DOHH2 (cell line): ENCODE measurements around the gene CAPN11.

Experiments used
- H3F3A ChIP-seq: fragments of 200-600 bp; sonication (generic), shearing (Covaris generic); 2 replicates; pipeline ENCODE4 v1.6.0; 2016; ENCODE audit warnings: antibody characterized with exemption, mild to moderate bottlenecking; ENCODE audit not compliant: control insufficient read depth, insufficient read depth
- H3K27ac ChIP-seq: fragments of 200-600 bp; sonication (generic); 2 replicates; pipeline ENCODE4 v1.5.1; 2014; ENCODE audit warnings: low read depth, mild to moderate bottlenecking, low read length, moderate library complexity
- H3K27me3 ChIP-seq: fragments of 200-600 bp; sonication (generic); 2 replicates; pipeline ENCODE4 v1.6.1; 2014; ENCODE audit warnings: mild to moderate bottlenecking, low read length, mixed read lengths; ENCODE audit not compliant: control insufficient read depth
- H3K36me3 ChIP-seq: fragments of 200-600 bp; sonication (generic); 2 replicates; pipeline ENCODE4 v1.6.1; 2014; ENCODE audit warnings: mild to moderate bottlenecking, low read length, moderate library complexity, mixed read lengths; ENCODE audit not compliant: control insufficient read depth
- H3K4me1 ChIP-seq: fragments of 200-600 bp; sonication (generic); 2 replicates; pipeline ENCODE4 v1.6.1; 2014; ENCODE audit warnings: mild to moderate bottlenecking, low read length, mixed read lengths; ENCODE audit not compliant: control insufficient read depth
- H3K4me2 ChIP-seq: fragments of 200-600 bp; sonication (generic); 2 replicates; pipeline ENCODE4 v1.6.0; 2014; ENCODE audit warnings: mild to moderate bottlenecking, low read length, moderate library complexity
- H3K4me3 ChIP-seq: fragments of 200-600 bp; sonication (generic); 2 replicates; pipeline ENCODE4 v1.5.1; 2014; ENCODE audit warnings: mild to moderate bottlenecking, low read length, mixed read lengths
- H3K79me2 ChIP-seq: fragments of 200-600 bp; sonication (generic); 2 replicates; pipeline ENCODE4 v1.6.1; 2014; ENCODE audit warnings: mild to moderate bottlenecking, low read length, mixed read lengths; ENCODE audit not compliant: control insufficient read depth
- H3K9me2 ChIP-seq: fragments of 200-600 bp; sonication (generic); replicated peaks from 2 replicates; pipeline ENCODE4 v1.6.1; 2014; ENCODE audit warnings: mild to moderate bottlenecking, low read length, mixed read lengths; ENCODE audit not compliant: control insufficient read depth
- H3K9me3 ChIP-seq: fragments of 200-600 bp; sonication (generic); 2 replicates; pipeline ENCODE4 v1.6.1; 2014; ENCODE audit warnings: antibody characterized with exemption, low read length, mixed read lengths; ENCODE audit not compliant: control insufficient read depth, insufficient read depth
- H4K20me1 ChIP-seq: fragments of 200-600 bp; sonication (generic); 2 replicates; pipeline ENCODE4 v1.6.0; 2014; ENCODE audit warnings: low read depth, mild to moderate bottlenecking, antibody characterized with exemption, low read length, moderate library complexity; ENCODE audit not compliant: control insufficient read depth, insufficient read depth
- EZH2phosphoT487 ChIP-seq: fragments of 200-600 bp; sonication (generic); IDR thresholded peaks from 2 replicates; pipeline ENCODE4 v1.6.1; 2017; ENCODE audit warnings: borderline replicate concordance, mild to moderate bottlenecking, antibody characterized with exemption, low read length, moderate library complexity, mixed read lengths
- TF ChIP-seq, protein P1 (sequence below): fragments of 200-600 bp; sonication (generic); IDR thresholded peaks from one replicate; pipeline ENCODE4 v1.5.1; 2014; ENCODE audit warnings: antibody characterized with exemption, mild to moderate bottlenecking, low read depth, low read length; ENCODE audit not compliant: poor library complexity, severe bottlenecking

CAPN11 gene

DNA sequence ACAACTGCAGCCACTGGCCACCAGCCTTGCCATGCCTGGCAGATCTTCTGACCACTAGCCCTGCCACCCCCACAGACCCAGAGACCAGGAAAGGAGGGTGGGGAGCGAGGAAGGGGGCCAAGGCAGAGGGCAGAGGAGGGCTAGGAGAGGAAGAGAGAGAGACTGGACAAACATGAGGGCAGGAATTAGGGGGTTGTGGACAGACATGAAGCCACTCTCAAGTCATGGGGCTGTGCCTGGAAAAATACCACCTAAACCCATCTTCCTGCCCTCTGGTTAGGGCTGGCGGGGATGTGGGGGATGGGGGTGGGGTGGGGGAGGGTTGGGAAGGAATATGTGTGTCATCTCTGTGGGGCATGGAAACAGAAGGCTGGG, 63.3 kb downstream of the CAPN11 start:
- TF ChIP-seq, protein P1, sequence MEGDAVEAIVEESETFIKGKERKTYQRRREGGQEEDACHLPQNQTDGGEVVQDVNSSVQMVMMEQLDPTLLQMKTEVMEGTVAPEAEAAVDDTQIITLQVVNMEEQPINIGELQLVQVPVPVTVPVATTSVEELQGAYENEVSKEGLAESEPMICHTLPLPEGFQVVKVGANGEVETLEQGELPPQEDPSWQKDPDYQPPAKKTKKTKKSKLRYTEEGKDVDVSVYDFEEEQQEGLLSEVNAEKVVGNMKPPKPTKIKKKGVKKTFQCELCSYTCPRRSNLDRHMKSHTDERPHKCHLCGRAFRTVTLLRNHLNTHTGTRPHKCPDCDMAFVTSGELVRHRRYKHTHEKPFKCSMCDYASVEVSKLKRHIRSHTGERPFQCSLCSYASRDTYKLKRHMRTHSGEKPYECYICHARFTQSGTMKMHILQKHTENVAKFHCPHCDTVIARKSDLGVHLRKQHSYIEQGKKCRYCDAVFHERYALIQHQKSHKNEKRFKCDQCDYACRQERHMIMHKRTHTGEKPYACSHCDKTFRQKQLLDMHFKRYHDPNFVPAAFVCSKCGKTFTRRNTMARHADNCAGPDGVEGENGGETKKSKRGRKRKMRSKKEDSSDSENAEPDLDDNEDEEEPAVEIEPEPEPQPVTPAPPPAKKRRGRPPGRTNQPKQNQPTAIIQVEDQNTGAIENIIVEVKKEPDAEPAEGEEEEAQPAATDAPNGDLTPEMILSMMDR, result no peak
- TF ChIP-seq EZH2phosphoT487, result no peak

DNA sequence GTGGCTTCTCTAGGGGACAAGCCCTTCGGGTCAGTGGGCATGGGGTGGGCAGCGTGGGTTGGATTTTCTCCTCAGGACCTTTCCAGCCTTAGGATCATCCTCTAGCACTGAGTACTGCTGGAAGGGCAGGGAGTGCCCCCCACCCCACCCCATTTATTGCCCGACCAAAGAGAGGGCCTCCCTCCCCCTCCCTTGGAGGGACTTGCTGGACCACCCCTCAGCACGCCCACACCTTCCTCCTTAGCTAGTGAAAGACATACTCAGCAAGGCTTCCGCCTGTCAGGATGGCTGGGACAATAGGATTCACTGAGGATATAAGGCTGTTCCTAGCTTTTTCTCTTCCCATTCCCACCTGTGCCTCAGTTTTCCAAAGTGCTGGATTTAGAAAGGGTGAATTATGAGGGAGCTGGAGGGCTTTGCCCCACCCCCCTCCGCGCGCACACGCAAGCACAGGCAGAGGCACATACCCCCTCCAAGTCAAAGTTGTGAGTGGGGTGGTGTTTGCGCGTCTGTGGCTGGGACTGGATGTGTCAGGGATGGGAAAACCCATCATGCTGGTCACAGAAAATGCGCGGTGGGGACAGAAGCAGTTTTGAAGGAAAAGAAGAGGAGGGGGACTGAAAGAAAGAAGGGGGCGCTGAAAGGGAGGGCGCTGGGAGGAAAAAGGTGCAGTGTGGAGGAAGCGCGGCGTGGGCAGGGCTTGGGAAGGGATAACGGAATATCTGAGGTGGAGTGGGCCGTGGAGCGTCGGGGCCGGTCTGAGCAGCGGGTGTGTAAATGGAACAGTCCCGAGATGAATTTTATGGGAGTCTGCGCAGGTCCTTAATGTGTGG, 64.1 kb downstream of the CAPN11 start:
- Histone ChIP-seq H3K9me2 (no peaks in the 10 kb centered on the region), H3K79me2 (peaks cover 41% of the 10 kb centered on the region), H3K4me3 (peak overlapping the region; percentile 87), H4K20me1 (peaks cover 12% of the 10 kb centered on the region; the same call in 1 of the 2 replicates), H3K4me2 (peak overlapping the region; percentile 96), H3K9me3 (no peaks in the 10 kb centered on the region), H3K27ac (peak overlapping the region; percentile 11; the same call in 1 of the 2 replicates), H3F3A (peaks cover 22% of the 10 kb centered on the region), H3K36me3 (peaks cover 27% of the 10 kb centered on the region), H3K27me3 (no peaks in the 10 kb centered on the region), H3K4me1 (peaks cover 73% of the 10 kb centered on the region)
- TF ChIP-seq EZH2phosphoT487, result no peak
- TF ChIP-seq, protein P1, result no peak

More for the DNA sequence above, 63.3 kb downstream of the CAPN11 start:
- Histone ChIP-seq H3K4me1 (peaks cover 79% of the 10 kb centered on the region), H3K36me3 (peaks cover 20% of the 10 kb centered on the region), H3K27me3 (no peaks in the 10 kb centered on the region), H3K9me3 (no peaks in the 10 kb centered on the region), H3F3A (peaks cover 22% of the 10 kb centered on the region), H4K20me1 (peaks cover 12% of the 10 kb centered on the region; the same call in 1 of the 2 replicates), H3K79me2 (peaks cover 34% of the 10 kb centered on the region), H3K4me2 (peak overlapping the region; percentile 19), H3K9me2 (no peaks in the 10 kb centered on the region), H3K27ac (no peak overlapping the region), H3K4me3 (no peak overlapping the region)

DNA sequence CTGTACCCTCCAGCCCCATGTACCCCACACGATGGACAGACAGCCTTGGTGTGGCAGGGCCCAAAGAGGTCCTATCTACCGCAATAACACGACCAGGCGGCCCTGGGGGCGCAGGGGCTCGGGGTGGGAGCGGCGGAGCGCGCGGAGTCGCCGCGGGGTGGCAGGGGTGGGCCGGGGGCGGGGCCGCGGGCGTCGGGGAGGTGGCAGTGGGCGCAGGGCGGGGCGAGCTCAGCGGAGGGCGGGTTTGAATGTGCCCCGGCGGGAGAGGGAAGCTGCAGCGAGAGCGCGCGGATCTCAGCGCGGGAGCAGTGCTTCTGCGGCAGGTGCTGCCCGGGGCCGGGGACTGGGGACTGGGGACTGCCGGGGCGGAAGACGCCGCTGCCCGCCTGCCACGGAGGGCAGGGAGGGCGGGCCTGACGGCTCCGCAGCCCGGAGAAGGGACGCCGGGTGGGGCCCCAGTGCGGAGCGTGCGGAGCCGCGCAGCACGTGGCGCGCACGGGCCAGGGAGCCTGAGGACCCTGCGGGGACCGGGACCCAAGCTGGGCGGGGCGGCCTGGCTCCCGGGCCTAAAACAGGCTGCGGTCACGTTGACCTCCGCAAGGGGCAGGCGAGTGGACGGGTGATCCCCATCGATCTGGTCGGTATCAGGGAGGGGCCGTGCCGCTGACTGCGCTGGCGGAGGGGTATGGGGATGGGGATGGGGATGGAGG, 64.9 kb downstream of the CAPN11 start, which contains the start of gene SLC29A1:
TSS of gene SLC29A1 (plus strand) at position 277 of the 710 bp plus-strand sequence. CDS start 3,719 bp downstream, outside the sequence.
- H3F3A ChIP-seq, result peaks cover 17% of the 10 kb centered on the region
- H3K27ac ChIP-seq, result peak within 1 kb of the TSS; percentile 72
- H3K4me3 ChIP-seq, result peak within 1 kb of the TSS; percentile 87
- H3K36me3 ChIP-seq, result peaks cover 35% of the 10 kb centered on the region
- H3K4me2 ChIP-seq, result peak within 1 kb of the TSS; percentile 96
- H4K20me1 ChIP-seq, result peaks cover 12% of the 10 kb centered on the region; the same call in 1 of the 2 replicates
- H3K79me2 ChIP-seq, result peaks cover 49% of the 10 kb centered on the region
- no peaks in the 10 kb centered on the region for H3K27me3 ChIP-seq
- peaks cover 65% of the 10 kb centered on the region for H3K4me1 ChIP-seq
- H3K9me3 ChIP-seq, result no peaks in the 10 kb centered on the region
- TF ChIP-seq, protein P1, result no peak
- H3K9me2 ChIP-seq, result no peaks in the 10 kb centered on the region
